H1 (cell line): ENCODE results near the gene TTLL7. TPM values are rescaled to one million over a fixed set of nuclear protein-coding genes. Genes with fewer than 3 reads are reported as not detected.

Experiments used
- CBX8 ChIP-seq: fragments of 300-800, 300-1000 bp; sonication (generic); IDR thresholded peaks from 2 replicates; pipeline ENCODE4 v1.7.1; 2016; ENCODE audit warnings: low read depth, low read length, borderline replicate concordance
- MAX ChIP-seq: IDR thresholded peaks from 2 replicates; pipeline ENCODE4 v1.6.1; 2012; ENCODE audit warnings: inconsistent platforms
- RBBP5 ChIP-seq: IDR thresholded peaks from 2 replicates; pipeline ENCODE4 v1.7.1; 2012; ENCODE audit warnings: low read depth, mild to moderate bottlenecking, inconsistent platforms, low read length, moderate library complexity, borderline replicate concordance
- polyA plus RNA-seq, 7 experiments: library from polyadenylated mRNA; depleted of rRNA in 3 of 7; stranded (reverse) in 5 of 7; unstranded in 2 of 7; fragments of >200 nt in 5 of 7; fragments of 200-250 nt in 2 of 7; gene quantifications; 1 replicate in 5 of 7; 2 replicates in 1 of 7; 4 replicates in 1 of 7; pipeline versions ENCODE4 v1.2.1 to v1.2.3, GENCODE V29; 2011 to 2013; ENCODE audit warnings: missing spikeins in 2 of 7, mixed read lengths in 2 of 7
- total RNA-seq: library from RNA; stranded (reverse); fragmentation: NEBNext Ultra II Directional; extraction: Animal tissue kit (Norgen Biotek cat#: 25700); gene quantifications from 2 replicates; pipeline ENCODE4 v1.2.1, GENCODE V29; 2021

TTLL7 gene
- total and polyA plus RNA-seq, 2 of the 8 experiments (the other 6 are each of a cell fraction or from before 2014, with no cell fraction given): 1.9 to 7.9 TPM

GRCh38 chr1:83850834-83851233 is 148.1 kb downstream of the TTLL7 start (continued):
- TF ChIP-seq CBX8 (no peak), MAX (no peak), RBBP5 (no peak)
